Measurements from ENCODE around the gene FOSL1. TPM values are rescaled to one million over a fixed set of nuclear protein-coding genes. Genes with fewer than 3 reads are reported as not detected.
A peak's percentile ranks its signal among the peaks of the same experiment; 100 is the strongest.

The FOSL1 gene
- total and polyA plus RNA-seq, 2 of the 13 experiments (the other 11 are each of a cell fraction or from before 2014, with no cell fraction given) = 4.0 to 4.1 TPM

- no peak for TF ChIP-seq ZNF710 (CRISPR knock-in tag; IDR thresholded peaks at IDR 0.05; ENCODE audit: borderline replicate concordance)
- no peak for TF ChIP-seq RORA (CRISPR knock-in tag; IDR thresholded peaks at IDR 0.05)
- no peak for TF ChIP-seq ARNTL (CRISPR knock-in tag; IDR thresholded peaks at IDR 0.05)
- TF ChIP-seq MIER3 (CRISPR knock-in tag; IDR thresholded peaks at IDR 0.05; ENCODE audit: borderline replicate concordance) = no peak
- no peak for TF ChIP-seq DNMT3B (CRISPR knock-in tag; conservative IDR thresholded peaks at IDR 0.05)
- peak; percentile 88 for TF ChIP-seq XRCC5 (optimal IDR thresholded peaks at IDR 0.05; ENCODE audit: low read length)
- TF ChIP-seq KLF15 (CRISPR knock-in tag; IDR thresholded peaks at IDR 0.05; ENCODE audit: borderline replicate concordance) = no peak
- no peak for TF ChIP-seq ZKSCAN5 (CRISPR knock-in tag; IDR thresholded peaks at IDR 0.05)
- 0 out of 2 replicates have a peak, but pooled peaks have one; percentile 76 for TF ChIP-seq ZNF263 (CRISPR knock-in tag; IDR thresholded peaks at IDR 0.05)
- no peak for TF ChIP-seq SRSF9 (IDR thresholded peaks at IDR 0.05; ENCODE audit: borderline replicate concordance, insufficient read depth, low read depth, low read length, poor library complexity, severe bottlenecking)
- TF ChIP-seq ZNF329 (CRISPR knock-in tag; IDR thresholded peaks at IDR 0.05; ENCODE audit: low read depth) = no peak
- TF ChIP-seq ZUFSP (CRISPR knock-in tag; IDR thresholded peaks at IDR 0.05; ENCODE audit: borderline replicate concordance) = no peak
- TF ChIP-seq ZNF572 (CRISPR knock-in tag; IDR thresholded peaks at IDR 0.05) = peak; percentile 75; the same call in 1 of the 2 replicates
- TF ChIP-seq ZNF607 (CRISPR knock-in tag; IDR thresholded peaks at IDR 0.05; ENCODE audit: borderline replicate concordance) = no peak
- TF ChIP-seq TP53 (CRISPR knock-in tag; conservative IDR thresholded peaks at IDR 0.05) = no peak
- TF ChIP-seq RCOR2 (CRISPR knock-in tag; IDR thresholded peaks at IDR 0.05) = no peak
- TF ChIP-seq NFYB (CRISPR knock-in tag; IDR thresholded peaks at IDR 0.05) = no peak
- TF ChIP-seq ZC3H13 (CRISPR knock-in tag; IDR thresholded peaks at IDR 0.05) = no peak
- TF ChIP-seq PHF20 (CRISPR knock-in tag; IDR thresholded peaks at IDR 0.05) = no peak
- TF ChIP-seq GFI1 (CRISPR knock-in tag; IDR thresholded peaks at IDR 0.05; ENCODE audit: borderline replicate concordance) = no peak
- no peak for TF ChIP-seq POLR2AphosphoS2 (IDR thresholded peaks at IDR 0.05; ENCODE audit: low read depth, low read length)
- peak; percentile 37 for TF ChIP-seq RBM39 (IDR thresholded peaks at IDR 0.05; ENCODE audit: low read depth, low read length, poor library complexity, severe bottlenecking)
- no peak for TF ChIP-seq ZNF260 (CRISPR knock-in tag; IDR thresholded peaks at IDR 0.05; ENCODE audit: borderline replicate concordance, low read depth)
- no peak for TF ChIP-seq ZNF138 (CRISPR knock-in tag; IDR thresholded peaks at IDR 0.05; ENCODE audit: low read depth)
- no peak for TF ChIP-seq DR1 (CRISPR knock-in tag; IDR thresholded peaks at IDR 0.05)
- no peak for TF ChIP-seq HNRNPK (IDR thresholded peaks at IDR 0.05; ENCODE audit: low read depth, low read length, poor library complexity, severe bottlenecking)
- TF ChIP-seq FOXO1 (CRISPR knock-in tag; IDR thresholded peaks at IDR 0.05) = peak; percentile 81
- no peak for TF ChIP-seq SP1 (IDR thresholded peaks at IDR 0.05)
- peak; percentile 73 for TF ChIP-seq SP1 (CRISPR knock-in tag; IDR thresholded peaks at IDR 0.05)
- TF ChIP-seq IKZF1 (IDR thresholded peaks at IDR 0.05) = no peak
- TF ChIP-seq ZNF878 (CRISPR knock-in tag; IDR thresholded peaks at IDR 0.05) = no peak
These were observed 15.5 kb downstream of the FOSL1 start (continued) for GRCh38 chr11:65884716-65885092.
